NCI-H2171 (cell line): Measurements from ENCODE around the gene ZNF333.
"Not testable (repeated sequence)": the region's sequence is repeated elsewhere in the genome, so short reads cannot be mapped to it uniquely, and the experiment has no call there.

Experiments used
- DNase-seq: peaks from one replicate; lab custom pipeline; 2025; lab: John Stamatoyannopoulos, UW

ZNF333 gene

GRCh38 chr19:14699641-14700040 is 9.8 kb downstream of the ZNF333 start:
- no peak for DNase-seq

DNA sequence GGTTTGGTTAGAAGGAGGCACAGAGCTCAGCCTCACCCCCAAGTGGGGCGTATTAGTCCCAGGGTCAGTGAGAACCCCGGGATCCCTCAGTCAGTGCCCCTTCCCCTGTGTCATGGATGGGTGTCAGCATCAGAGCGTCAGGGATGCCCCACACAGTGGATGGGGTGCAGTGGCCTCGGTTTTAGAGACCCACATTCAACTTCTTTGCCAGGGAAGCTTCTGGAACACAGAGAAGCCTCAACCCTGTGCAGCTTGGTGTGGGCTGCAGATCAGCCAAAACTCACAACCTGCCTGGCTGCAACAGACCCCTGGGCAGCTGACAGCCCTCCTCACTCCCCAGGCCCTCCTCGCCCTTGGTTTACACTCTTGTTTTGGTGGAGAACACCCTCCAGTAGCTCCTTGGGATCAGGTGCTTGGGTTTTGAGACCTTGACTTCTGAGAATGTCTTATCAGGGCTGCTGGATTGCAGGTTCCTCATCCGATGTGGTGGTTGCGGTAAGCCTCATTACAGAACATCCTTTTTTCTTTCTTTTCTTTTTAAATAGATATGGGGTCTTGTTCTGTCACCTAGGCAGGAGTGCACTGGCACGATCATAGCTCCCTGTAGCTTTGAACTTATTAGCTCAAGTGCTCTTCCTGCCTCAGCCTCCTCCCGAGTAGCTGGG is 11.0 kb downstream of the ZNF333 start:
- no peak for DNase-seq

- DNase-seq = no peak
These were observed 14.0 kb downstream of the ZNF333 start for GRCh38 chr19:14703833-14704232.

DNA sequence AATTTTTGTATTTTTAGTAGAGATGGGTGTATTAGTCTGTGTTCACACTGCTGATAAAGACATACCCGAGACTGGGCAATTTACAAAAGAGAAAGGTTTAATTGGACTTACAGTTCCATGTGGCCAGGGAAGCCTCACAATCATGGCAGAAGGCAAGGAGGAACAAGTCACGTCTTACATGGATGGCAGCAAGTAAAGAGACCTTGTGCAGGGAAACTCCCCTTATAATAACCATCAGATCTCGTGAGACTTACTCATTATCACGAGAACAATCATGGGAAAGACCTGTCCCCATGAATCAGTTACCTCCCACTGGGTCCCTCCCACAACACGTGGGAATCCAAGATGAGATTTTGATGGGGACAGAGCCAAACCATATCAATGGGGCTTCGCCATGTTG is 14.6 kb downstream of the ZNF333 start:
- no peak for DNase-seq

DNA sequence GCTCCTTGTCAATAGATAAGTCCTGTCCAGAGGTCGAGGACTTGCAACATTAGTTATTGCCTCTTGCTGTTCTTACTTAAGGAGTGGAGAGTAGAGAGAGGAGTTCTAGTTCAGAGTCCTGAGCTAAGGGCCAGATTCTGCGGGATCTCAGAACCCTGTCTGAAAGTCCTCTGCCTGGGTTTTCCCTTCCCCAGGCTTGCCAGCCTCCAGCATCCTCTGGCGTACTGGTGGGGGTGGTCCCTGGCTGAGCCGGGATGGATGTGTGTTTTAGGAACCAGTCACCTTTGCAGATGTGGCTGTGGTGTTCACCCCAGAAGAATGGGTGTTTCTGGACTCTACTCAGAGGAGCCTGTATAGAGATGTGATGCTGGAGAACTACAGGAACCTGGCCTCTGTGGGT is 26.0 kb downstream of the ZNF333 start:
- no peak for DNase-seq

GRCh38 chr19:14718522-14719116 is 28.8 kb downstream of the ZNF333 start:
- DNase-seq = no peak

GRCh38 chr19:14719162-14719561 is 29.3 kb downstream of the ZNF333 start:
- DNase-seq = no peak

- DNase-seq = no peak
These were observed 32.3 kb downstream of the ZNF333 start for GRCh38 chr19:14722127-14722526.

DNA sequence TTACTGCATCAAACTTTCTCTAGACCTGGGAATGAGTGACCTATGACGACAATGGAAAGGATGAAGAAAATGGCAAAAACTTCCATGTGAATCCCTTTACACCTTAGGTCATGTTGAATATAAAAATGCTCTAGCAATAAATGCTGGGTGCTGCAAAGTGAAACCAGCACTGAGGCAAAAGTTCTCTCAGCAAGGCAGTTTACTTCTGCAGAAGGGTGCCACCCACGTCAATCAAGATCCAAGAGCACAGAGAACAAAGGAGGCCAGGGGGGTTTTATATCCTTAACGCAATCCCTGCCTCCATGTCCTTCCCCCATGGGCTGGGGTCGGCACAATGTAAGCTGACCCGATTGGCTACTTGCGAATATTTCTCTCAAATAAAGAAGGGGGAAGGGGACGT is 38.7 kb downstream of the ZNF333 start:
- DNase-seq = no peak

GRCh38 chr19:14731200-14731599 is 41.4 kb downstream of the ZNF333 start:
- DNase-seq = no peak

- no peak for DNase-seq
These were observed 42.7 kb downstream of the ZNF333 start for GRCh38 chr19:14732510-14732909.

DNA sequence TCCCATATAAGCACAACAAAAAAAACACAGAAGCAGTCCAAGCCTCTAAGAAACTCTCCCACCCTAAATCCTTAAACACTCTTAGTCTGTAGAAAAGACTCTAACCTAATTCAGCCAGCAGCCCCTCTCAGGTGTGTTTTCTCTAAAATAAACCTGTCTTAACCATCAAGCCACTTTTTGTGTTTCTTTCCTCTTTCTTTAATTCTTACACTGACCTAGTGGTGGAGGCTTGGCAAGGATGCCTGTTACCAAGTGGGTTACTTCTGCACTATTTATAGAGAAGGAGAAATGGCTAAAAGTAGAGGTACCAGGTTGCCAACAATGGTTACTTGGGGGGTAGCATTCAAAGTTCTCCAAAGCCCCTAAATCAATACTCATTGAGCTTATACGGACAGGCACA is 43.7 kb downstream of the ZNF333 start:
- DNase-seq = no peak

DNA sequence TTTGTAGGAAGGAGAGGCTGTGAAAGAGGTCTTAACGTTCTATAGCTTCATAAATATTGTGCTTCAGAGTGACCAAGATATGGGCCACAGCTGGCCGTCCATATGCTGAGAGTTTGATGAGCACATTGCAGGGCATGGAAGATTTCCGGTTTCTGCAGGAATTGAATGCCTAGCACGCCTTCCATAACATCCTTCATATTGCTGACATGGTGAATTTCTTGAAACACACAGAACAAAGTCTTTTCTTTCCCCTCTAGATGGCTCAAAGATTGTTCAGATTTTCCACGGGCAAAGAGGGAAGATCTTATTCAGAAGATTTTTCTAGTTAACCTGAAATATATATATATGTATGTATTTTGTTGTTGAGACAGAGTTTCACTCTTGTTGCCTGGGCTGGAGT is 46.1 kb downstream of the ZNF333 start:
- DNase-seq = no peak

GRCh38 chr19:14746886-14747285 is 57.0 kb downstream of the ZNF333 start:
- no peak for DNase-seq

GRCh38 chr19:14748601-14749000 is 58.8 kb downstream of the ZNF333 start:
- no peak for DNase-seq

DNA sequence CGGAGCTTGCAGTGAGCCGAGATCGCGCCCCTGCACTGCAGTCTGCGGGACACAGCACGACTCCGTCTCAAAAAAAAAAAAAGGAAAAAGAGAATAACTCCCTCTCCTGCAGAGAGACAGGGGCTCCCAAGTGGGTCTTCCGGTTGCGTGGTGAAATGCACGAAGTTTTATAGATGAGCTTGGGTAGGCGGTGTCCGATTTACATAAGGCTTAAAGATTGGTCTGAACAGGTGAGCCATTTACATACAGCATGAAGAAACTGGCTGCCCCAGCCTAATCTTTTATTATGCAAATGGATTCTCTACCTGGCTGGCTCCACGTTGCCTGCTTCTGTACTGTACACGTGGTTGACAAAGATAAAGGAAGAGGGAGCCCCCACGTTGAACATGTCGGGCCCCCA is 69.0 kb downstream of the ZNF333 start:
- peak; percentile 65 for DNase-seq

DNA sequence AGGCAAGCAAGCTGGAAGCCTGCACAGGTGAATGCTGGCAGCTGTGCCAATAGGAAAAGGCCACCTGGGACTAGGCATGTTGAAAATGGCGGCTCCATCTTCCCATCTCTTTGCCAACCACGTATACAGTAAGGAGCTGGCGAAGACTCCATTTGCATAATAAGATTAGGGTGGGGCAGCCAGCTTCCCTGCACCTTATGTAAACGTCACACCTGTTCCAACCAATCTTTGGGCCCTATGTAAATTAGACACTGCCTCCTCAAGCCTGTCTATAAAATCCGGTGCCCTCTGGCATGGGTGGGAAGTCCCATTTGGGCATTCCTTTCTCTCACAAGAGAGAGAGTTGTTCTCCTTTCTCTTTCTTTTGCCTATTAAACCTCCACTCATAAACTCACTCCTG is 71.8 kb downstream of the ZNF333 start:
- DNase-seq = no peak

- no peak for DNase-seq
These were observed 72.3 kb downstream of the ZNF333 start for GRCh38 chr19:14762111-14762510.

DNA sequence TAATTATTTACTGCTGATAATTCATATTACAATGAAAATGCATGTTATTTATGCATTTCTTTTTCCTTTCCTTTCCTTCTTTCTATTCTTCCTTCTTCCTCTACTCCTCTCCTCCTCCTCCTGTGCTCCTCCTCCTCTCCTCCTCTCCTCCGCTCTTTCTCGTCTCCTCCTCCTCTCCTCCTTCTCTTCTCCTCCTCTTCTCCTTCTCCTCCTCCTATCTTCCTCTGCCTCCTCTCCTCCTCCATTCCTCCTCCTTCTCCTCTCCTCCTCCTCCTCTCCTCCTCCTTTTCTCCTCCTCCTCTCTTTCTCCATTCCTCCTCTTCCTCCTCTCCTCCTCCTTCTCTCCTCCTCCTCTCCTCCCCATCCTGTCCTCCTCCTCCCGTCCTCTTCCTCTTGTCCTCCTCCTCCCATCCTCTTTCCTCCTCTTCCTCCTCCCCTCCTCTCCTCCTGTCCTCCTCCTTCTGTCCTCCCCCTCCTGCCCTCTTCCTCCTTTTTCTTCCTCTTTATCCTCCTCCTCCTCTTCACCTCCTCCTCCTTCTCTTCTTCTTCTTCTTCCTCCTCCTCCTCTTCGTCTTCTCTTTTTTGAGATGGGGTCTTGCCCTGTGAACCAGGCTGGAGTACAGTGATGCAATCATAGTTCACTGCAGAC is 73.8 kb downstream of the ZNF333 start:
- DNase-seq = no peak

- no peak for DNase-seq
These were observed 74.6 kb downstream of the ZNF333 start for GRCh38 chr19:14764401-14764800.

- DNase-seq = not testable (repeated sequence)
These were observed 75.6 kb downstream of the ZNF333 start for GRCh38 chr19:14765403-14765802.

- DNase-seq = not testable (repeated sequence)
These were observed 76.0 kb downstream of the ZNF333 start for GRCh38 chr19:14765841-14766240.

- no peak for DNase-seq
These were observed 77.7 kb downstream of the ZNF333 start for GRCh38 chr19:14767466-14767971.
